K562 (cell line): ENCODE measurements around the gene GPRC5A. TPM values are rescaled to one million over a fixed set of nuclear protein-coding genes. Genes with fewer than 3 reads are reported as not detected.

Experiments used
- CC2D1A ChIP-seq: fragments of 450-650 bp; IDR thresholded peaks from 2 replicates; pipeline ENCODE4 v1.6.1; 2017; ENCODE audit warnings: mild to moderate bottlenecking
- CREB5 ChIP-seq: fragments of 250-450 bp; sonication (Bioruptor Pico); IDR thresholded peaks from 2 replicates; pipeline ENCODE4 v1.5.0; 2020; ENCODE audit warnings: mild to moderate bottlenecking
- GABPA ChIP-seq: fragments of 200-800 bp; sonication (Bioruptor generic); conservative IDR thresholded peaks from 2 replicates; pipeline ENCODE4 v1.6.1; 2016; ENCODE audit warnings: low read depth, missing genetic modification characterization, missing compliant biosample characterization
- HMG20B ChIP-seq: fragments of 250-450 bp; sonication (Bioruptor Pico); IDR thresholded peaks from 2 replicates; pipeline ENCODE4 v1.5.0; 2021; ENCODE audit warnings: mild to moderate bottlenecking
- HNRNPLL ChIP-seq: fragments of 200-400 bp; formaldehyde crosslinking; IDR thresholded peaks from 2 replicates; pipeline ENCODE4 v1.6.1; 2017; ENCODE audit warnings: low read length, low read depth, mild to moderate bottlenecking; ENCODE audit not compliant: poor library complexity, severe bottlenecking
- IFI16 ChIP-seq: fragments of 250-450 bp; sonication (Bioruptor Pico); IDR thresholded peaks from 2 replicates; pipeline ENCODE4 v2.1.2; 2022; ENCODE audit warnings: mild to moderate bottlenecking, inconsistent platforms
- KAT8 ChIP-seq: fragments of 450-650 bp; IDR thresholded peaks from 2 replicates; pipeline ENCODE4 v1.6.1; 2016; ENCODE audit warnings: low read depth, mild to moderate bottlenecking
- NR3C1 ChIP-seq: sonication (generic); formaldehyde crosslinking; IDR thresholded peaks from 2 replicates; pipeline ENCODE4 v1.8.1; 2022; ENCODE audit warnings: missing genetic modification reagents
- PATZ1 ChIP-seq: fragments of 250-450 bp; sonication (Bioruptor Pico); IDR thresholded peaks from 2 replicates; pipeline ENCODE4 v1.5.0; 2020; ENCODE audit warnings: mild to moderate bottlenecking, borderline replicate concordance
- POLR2G ChIP-seq: fragments of 200-400 bp; formaldehyde crosslinking; IDR thresholded peaks from 2 replicates; pipeline ENCODE4 v1.6.1; 2017; ENCODE audit warnings: low read depth, mild to moderate bottlenecking, antibody characterized with exemption, low read length, moderate library complexity
- REST ChIP-seq, 2 experiments: fragments of 450-650 bp; formaldehyde crosslinking in 1 of 2; IDR thresholded peaks; 2 replicates each; pipeline versions ENCODE4 v1.4.0 to v1.6.1; 2014 to 2020; ENCODE audit warnings: mild to moderate bottlenecking in 2 of 2, borderline replicate concordance in 1 of 2, low read depth in 1 of 2
- ZNF830 ChIP-seq: fragments of 250-450 bp; sonication (Bioruptor Pico); IDR thresholded peaks from 2 replicates; pipeline ENCODE4 v1.5.0; 2021; ENCODE audit warnings: mild to moderate bottlenecking
- ZSCAN29 ChIP-seq: fragments of 450-650 bp; IDR thresholded peaks from 2 replicates; pipeline ENCODE4 v1.6.1; 2017
- polyA plus RNA-seq, 8 experiments: library from polyadenylated mRNA; depleted of rRNA in 4 of 8; stranded (reverse) in 5 of 8; unstranded in 3 of 8; fragments of >200 nt; fragmentation: Nextera tagmentation in 2 of 8; fragmentation: Illumina TruSeq in 1 of 8; extraction: Ambion mirVana in 2 of 8; extraction: Trizol in 1 of 8; gene quantifications; 2 replicates each; pipeline versions ENCODE4 v1.2.1 to v1.2.3, GENCODE V29; 2011 to 2014; ENCODE audit warnings: inconsistent platforms in 1 of 8, missing spikeins in 1 of 8
- total RNA-seq, 7 experiments: library from RNA; depleted of rRNA in 6 of 7; stranded (reverse); fragments of >200 nt in 6 of 7; fragmentation: Illumina TruSeq in 2 of 7; extraction: Trizol in 2 of 7; gene quantifications; 2 replicates each; pipeline versions ENCODE4 v1.2.1 to v1.2.3, GENCODE V29; 2011 to 2021; ENCODE audit warnings: low replicate concordance in 1 of 7
- TF ChIP-seq, protein P1 (sequence below): sonication (generic); formaldehyde crosslinking; IDR thresholded peaks from 2 replicates; pipeline ENCODE4 v1.8.0; 2022; ENCODE audit warnings: mild to moderate bottlenecking, missing genetic modification reagents

The GPRC5A gene
- total and polyA plus RNA-seq, 9 of the 15 experiments (the other 6 are each of a cell fraction or from before 2014, with no cell fraction given): 0.01 to 0.64 (median 0.08) TPM; not detected in 6

DNA sequence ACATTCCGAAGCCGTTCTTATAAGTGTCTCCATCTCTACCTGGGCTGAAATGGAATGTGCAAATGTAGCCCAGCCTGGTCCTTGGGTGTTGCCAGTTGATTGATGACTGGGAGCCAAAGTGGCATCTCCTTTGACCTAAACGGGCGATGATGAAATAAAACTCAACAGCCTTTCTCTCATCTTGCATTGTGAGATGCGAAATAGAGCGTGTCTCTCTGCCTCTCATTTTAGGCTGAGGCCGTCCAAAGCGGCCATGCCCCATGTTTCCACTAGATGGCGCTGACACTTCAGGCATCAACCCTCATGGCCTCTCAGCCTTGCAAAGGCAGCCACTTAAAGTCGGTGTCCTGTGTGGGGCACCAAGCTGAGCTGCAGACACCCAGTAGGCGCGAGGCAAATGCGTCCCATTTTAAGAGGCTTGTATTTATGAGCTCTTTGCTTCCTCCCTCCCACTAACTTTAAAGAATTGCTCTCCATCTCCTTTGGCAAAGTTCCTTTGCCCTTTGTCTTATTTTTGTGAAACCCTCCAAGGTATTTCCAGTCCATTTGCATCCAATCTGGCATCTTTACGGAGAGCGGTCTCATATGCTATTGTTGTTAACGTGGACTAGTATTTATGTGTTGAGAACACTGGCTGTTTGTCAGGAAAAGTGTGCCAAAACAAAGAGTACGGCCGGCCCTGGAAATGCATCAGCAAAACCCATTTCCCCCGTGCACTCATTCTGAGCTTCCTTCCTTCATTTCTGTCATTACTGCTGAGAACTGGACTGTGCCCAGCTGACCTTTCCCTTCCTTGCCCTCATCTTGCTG lies 25.0 kb downstream of the GPRC5A start (continued):
- TF ChIP-seq, protein P1, sequence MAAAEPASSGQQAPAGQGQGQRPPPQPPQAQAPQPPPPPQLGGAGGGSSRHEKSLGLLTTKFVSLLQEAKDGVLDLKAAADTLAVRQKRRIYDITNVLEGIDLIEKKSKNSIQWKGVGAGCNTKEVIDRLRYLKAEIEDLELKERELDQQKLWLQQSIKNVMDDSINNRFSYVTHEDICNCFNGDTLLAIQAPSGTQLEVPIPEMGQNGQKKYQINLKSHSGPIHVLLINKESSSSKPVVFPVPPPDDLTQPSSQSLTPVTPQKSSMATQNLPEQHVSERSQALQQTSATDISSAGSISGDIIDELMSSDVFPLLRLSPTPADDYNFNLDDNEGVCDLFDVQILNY (CRISPR knock-in tag): no peak
- TF ChIP-seq CREB5 (CRISPR knock-in tag): no peak
- no peak for TF ChIP-seq KAT8
- TF ChIP-seq PATZ1 (CRISPR knock-in tag): no peak
- TF ChIP-seq NR3C1: no peak
- no peak for TF ChIP-seq GABPA (tag)
- no peak for TF ChIP-seq HMG20B (CRISPR knock-in tag)
- TF ChIP-seq POLR2G: no peak
- TF ChIP-seq ZNF830 (CRISPR knock-in tag): no peak
- no peak for TF ChIP-seq IFI16 (CRISPR knock-in tag)
- no peak for TF ChIP-seq HNRNPLL
- TF ChIP-seq CC2D1A: peak; percentile 44; the same call in 1 of the 2 replicates
- peak; percentile 87 for TF ChIP-seq REST (IDR thresholded peaks at IDR 0.05; ENCODE audit: borderline replicate concordance)
- TF ChIP-seq REST (CRISPR knock-in tag; IDR thresholded peaks at IDR 0.05; ENCODE audit: low read depth): no peak
- no peak for TF ChIP-seq ZSCAN29
